Measurements from ENCODE around the gene LETM1.
"Not testable (repeated sequence)": the region's sequence is repeated elsewhere in the genome, so short reads cannot be mapped to it uniquely, and the experiment has no call there.

Gene LETM1

DNA sequence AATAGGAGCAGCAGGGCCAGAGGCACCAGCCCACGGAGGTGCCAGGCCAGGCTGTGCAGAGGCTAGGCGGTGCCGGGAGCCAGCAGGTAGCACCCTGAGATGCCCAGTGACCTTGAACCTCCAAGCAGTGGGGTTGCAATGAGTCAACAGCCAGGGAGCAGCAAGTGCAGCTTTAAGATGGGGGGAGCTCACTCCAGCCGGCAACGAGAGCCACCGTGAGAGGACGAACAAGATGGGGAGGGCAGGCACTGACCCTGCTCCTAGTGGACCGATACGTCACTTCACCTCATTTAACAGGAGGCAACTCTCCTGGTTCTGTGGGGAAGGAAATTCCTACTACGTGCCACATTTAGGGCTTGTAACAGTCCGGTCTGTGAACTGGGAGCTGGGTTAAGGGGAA is 4.8 kb downstream of the LETM1 start:
- no peak for DNase-seq

DNA sequence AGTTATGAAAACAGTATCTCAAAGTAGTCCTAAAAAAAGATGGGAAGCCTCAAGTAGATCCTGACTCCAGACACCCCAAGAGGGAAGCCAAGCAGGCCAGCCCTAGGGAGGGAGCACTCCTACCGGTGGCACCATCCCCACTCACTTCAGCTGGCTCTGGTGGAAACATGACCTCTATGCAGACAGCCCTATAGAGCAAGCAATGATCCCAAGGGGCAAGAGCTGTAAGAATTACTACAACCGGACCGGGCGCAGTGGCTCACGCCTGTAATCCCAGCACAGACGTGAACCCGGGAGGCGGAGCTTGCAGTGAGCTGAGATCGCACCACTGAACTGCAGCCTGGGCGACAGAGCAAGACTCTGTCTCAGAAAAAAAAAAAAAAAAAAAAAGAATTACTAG is 5.7 kb downstream of the LETM1 start:
- no peak for DNase-seq

DNA sequence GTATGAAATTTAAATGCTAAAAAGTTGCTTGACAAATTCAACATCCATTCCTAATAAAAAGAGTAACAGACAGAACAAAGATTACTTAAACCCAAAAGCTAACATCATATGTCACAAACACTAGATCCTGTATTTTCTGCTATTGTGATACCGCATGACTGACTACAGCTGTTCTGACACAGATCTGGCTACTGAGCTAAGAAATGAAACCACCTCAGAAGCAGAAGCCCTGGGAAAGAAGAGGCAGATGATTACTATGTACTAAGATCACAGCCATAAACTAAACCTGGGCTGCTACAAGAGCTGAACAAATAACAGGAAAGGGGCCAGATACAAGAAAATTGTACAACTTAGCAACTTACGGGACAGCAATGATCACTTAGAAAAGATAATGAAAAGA is 9.4 kb downstream of the LETM1 start:
- DNase-seq = no peak

DNA sequence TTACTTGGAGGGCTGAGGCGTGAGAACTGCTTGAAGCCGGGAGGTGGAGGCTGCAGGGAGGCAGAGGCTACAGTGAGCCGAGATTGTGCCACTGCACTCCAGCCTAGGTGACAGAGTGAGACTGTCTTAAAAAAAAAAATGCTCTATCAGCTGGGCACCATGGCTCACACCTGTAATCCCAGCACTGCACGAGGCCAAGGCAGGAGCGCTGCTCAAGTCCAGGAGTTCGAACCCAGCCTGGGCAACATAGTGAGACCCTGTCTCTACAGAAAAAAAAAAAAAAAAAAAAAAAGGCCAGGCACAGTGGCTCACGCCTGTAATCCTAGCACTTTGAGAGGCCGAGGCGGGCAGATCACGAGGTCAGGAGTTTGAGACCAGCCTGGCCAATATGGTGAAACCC is 11.3 kb downstream of the LETM1 start:
- DNase-seq = not testable (repeated sequence)

DNA sequence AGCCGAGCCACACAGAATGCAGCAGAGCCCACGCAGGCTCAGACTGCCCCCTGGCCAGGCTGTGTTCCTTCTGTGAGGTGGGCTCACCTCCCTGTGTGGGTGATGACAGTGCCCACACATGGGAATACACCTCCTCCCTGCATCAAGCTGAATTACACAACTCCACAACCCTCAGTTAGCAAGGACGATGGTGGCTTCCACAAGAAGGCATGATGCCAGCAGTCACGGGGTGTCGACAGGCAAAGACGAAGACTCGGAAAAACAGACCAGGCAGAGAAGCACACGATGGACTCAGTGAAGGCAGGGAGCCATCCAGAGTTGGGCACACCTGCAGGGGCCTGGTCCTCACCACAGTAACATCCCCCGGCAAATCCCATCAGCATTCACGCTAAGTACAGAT is 12.1 kb downstream of the LETM1 start:
- DNase-seq = no peak

DNA sequence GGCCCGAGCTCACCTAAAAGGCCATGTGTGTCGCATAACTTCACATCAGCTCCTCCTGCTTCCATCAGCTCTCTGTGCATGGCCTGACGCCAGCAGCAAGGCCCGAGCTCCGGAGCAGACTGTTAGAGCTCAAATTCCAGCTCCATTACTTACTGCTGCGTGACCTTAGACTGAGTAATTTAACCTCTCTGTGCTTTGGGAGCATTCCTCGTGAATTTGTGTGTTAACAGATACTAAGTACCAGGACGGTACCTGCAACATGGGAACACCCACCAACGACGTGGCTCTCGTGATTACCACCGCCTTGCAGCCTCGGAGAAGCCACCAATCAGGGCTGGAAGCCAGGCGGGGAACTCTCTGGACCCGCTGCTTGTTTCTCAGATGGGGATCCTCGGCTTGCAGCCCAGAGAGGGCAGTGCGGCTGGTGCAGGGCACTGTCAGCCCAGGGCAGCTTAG is 12.9 kb downstream of the LETM1 start:
- DNase-seq = no peak

DNA sequence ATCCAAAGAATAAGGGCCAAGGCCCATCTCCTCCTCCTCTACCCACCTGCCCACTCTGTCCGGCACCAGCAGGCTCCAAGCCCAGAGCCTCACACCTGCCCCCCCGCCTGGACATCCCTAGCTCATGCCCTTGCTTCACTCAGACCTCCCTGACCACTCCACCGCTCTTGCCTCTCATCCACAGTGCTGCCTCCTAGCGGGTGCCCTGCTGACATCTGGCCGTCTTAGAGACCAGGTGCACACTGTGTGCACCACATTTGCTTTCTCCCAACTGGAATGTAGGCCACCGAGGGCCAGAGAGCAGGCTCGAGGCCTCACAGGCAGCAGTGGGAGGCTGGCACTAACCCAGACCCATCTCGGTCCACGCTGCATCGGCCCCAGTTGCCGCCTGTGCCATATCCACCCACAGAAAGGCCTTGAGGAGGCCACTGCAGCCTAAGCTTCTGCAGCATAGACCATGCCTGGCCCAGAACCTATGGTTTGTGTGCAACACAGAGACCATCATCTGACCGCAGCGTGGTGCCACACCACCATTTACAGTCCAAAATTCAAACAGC is 13.5 kb downstream of the LETM1 start:
- DNase-seq = no peak

DNA sequence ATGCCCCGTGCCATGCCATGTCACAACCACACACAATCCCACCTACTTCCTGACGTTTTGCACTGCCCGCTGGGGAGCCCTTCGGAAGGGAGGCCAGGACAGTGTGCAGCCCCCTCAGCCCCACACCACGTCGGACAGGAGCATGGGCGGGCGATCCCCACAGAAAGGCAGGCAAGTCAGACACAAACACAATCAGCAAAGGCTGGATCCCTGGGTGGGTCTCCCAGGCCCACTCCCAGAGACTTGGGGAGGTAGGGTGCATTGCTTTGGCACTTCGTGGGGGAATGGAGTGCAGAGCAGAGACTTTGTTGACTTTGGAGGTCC is 14.1 kb downstream of the LETM1 start:
- no peak for DNase-seq

DNA sequence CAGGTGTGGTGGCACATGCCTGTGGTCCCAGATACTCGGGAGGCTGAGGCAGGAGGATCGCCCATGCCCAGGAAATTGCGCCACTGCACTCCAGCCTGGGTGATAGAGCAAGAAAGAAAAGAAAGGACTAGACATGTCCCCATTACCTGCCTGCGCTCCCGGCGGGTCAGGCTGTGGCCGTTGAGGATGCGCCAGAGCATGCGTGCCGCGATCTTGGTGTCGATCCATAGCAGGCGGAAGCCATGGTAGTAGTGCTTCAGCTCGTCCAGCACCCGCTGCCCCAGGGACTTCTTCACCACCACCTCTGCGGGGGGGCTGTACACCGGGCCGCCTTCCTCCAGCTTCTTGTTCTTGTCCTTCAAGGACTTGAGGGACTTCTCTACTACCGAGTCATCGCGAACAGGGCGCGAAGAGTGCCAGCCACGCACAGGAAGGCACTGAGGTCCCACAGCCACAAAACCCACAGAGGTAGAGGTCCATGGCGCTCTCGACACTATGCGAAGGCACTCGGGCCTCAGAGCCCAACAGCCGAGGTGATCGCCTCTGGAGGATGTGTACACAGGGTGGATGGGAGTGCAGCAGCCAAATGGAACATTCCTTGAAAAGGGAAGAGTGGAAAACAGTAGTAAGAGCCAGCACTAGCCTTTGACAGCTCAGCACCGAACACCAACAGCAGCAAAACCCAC is 14.6 kb downstream of the LETM1 start:
- no peak for DNase-seq

DNA sequence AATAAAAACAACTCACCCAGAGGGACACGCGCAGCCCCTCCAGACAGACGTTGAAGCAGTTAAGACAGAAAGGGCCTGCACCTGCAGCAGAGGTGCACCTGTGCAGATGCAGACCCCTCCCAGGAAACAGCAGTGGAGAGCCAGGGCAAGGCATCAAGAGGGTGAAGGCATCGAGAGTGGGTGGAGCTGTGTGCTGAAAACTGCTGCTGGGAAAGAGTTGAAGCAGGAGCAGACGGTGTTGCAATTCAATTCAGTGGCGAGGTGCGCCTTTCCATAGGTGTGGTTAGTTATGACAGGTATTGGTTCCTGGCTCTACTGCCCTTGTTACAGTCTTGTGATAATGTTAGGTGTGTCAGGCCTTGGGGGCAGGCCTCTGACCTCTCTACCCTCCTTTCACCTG is 16.7 kb downstream of the LETM1 start:
- no peak for DNase-seq

DNA sequence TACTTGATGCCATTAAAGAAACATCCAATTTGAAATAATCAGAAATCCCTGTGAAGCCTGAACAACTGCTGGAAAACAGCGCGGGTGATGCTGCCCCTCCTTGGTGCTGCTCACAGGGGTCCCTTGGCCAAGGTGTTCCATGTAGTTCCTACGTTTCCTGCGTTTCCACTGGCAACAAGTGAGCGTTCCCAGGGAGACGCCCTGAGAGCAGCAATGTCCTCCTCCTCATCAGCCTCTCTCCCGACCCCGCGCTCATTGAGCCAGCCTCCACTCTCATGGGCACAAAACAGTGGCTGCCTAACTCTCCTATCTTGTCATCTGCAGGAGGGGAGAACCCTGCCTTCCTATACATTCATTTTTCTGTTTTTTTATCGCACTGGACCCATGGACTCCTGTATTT is 18.9 kb downstream of the LETM1 start:
- DNase-seq = no peak

DNA sequence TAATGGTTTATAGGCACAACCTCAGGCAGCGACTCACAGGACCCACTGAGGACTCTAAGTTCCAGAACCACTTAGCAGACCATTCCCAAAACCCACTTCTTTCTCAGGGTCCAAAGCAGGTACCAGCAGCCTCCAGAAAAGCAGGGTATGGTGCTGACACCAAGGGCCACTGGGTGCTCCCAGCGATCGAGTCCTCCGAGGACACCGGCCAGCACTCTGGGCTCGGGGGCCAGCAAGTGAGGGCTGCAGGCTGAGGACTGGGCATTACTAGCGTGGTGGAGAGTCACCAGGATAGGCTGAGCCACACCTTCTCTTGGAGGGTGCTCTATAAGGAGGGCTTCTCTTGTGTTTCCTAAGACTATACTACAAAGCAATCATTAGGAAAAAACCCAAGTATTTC is 19.3 kb downstream of the LETM1 start:
- no peak for DNase-seq

DNA sequence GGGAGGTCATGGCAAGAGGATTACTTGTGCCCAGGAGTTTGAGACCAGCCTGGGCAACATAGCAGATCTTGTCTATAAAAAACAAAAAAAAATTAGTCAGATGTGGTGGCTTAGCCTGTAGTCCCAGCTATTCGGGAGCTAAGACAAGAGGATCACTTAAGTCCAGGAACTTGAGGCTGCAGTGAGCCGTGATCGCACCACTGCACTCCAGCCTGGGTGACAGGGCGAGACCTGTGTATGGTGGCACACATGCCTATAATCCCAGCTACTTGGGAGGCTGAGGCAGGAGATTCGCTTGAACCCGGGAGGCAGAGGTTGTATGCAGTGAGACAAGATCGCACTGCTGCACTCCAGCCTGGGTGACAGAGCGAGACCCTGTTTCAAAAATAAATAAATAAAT is 20.1 kb downstream of the LETM1 start:
- DNase-seq = not testable (repeated sequence)

DNA sequence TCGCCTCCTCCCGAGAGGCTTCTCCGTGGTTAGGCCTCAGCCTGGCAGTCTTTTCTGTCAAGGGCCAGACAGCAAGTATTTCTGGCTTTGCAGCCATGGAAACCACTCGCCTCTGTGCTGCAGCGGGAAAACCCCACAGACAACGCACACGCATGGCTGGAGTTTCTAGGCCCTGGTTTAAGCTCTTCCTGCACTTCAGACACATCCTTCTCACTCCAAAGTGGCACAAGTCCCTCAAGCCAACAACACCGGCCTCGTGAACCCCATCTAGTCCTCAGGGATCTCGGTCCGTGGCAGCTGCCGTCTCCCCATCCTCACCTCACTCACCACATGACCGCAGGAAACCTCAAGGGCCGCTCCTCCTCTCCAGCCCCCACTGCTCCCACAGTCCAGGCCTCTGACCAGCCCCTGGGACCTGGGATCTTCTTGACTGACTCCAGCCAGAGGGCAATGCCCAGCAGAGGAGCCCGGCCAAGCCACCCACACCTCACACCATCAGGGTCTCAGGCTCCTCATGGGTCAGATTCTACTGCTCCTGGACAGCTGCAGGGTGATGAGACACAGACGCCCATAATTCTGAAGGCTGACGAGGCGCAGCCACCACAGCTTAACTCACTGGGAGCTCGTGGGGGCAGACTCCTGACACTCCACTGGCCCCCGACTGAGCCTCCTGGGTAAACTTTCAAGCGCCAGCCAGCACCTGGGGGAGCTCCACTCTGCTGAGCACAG is 21.7 kb downstream of the LETM1 start:
- DNase-seq = no peak

DNA sequence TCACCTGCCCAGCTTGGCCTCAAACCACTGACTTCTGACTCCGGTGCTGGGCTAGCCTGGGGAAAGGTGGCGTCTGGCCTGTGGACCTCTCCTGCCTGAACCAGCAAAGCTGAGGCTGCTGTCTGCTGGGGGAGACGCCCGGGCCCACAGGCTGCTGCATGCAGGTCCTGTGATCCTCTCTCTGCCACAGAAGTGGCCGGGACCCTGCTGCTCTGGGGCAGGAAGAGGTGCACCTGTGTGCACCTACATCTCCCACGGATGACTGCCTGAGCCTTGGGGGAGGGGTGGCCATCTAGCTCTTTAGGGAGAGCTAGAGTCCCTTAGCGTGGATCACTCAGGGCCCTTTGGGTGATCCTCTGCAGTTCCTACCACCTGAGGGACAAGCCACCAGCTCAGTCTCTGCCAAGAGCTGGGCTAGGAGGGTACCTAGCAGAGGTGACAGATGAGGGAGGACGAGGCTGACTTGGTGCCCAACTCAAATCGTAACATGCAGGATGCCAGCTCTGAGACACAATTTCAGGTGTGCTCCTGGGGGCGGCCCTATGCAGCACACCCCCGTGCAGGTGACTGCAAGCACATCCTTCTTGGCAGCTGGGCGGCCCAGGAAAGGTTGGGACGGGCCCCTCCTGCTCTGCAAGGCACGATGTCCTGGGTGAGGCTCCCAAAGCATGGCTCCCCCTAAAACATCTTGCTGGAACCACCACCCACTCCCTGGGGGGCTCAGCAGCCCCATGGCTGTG is 22.5 kb downstream of the LETM1 start:
- DNase-seq = no peak

DNA sequence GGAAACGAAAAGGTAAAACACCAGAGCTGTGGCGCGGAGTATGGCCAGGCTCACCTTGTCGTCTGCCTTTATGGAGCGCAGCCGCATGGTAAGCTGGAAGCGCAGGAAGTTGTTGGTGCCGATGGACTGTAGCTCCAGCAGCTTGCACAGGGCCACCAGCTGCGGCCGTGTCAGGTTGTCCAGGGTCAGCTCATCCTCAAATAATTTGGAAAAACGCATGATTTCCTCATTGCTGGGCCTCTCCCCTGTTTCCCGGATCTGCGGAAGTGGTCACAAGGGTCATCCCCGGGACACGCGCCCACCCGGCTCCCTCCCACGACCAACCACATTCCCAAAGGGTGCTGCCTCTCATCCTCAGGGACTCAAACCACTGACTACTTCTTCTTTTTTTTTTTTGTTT is 23.3 kb downstream of the LETM1 start:
- DNase-seq = no peak

DNA sequence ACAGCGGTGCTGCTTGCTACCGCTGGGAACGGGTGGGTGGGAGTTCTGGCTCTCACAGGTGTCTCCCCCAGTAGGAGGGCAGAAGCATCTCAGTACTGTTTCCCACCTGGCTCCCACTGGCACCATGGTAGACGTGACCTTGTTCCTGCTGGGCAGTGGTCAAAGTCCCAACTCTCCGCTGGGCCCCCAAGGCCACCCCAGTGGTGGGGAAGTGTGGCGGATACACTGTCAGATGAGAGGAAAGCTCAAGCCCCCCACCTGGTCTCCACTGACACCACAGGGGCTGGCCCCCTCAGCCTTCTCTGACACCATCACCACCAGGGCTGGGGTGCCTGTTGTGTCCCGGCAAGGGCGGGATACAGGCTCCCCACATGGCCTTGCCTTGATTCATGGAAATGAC is 24.6 kb downstream of the LETM1 start:
- DNase-seq = no peak

DNA sequence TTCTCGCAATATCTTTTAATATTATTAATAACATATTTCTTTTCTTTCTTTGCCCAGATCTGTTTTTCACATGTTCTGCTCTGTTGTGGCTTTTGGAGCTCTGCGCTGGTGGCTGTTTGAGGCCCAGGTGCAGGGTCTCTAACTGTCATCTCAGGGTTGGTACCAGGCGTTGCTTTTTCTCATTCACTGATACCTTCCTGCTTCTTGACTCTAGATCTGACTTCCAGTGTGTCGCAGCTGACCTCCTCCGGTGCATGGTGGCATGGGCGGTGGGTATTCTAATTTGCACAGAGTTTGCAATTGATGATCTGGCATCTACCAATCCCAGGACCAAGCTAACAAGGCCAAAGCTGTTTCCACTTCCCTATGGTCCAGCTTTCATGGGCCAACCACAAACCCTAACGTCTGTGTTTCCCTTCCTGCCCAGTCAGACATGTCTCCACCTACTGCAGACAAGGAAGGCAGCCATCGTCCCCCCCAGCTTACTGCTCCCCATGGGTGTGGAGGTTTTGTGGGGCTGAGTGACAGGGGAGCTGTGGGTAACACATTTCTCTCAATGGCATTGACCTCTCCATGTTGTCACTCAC is 25.2 kb downstream of the LETM1 start:
- no peak for DNase-seq

DNA sequence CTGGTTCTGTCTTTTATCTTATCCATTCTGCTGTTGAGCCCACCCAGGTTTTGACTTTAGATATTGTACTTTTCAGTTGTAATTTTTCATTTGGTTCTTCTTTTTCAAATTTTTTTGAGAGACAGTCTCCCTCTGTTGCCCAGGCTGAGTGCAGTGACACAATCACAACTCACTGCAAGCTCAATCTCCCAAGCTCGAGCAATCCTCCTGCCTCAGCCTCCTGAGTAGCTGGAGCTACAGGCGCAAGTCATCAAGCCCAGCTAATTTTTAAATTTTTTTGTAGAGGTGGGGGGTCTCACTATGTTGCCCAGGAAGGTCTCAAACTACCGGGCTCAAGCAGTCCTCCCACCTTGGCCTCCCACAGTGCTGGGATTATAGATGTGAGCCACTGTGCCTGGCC is 25.7 kb downstream of the LETM1 start:
- DNase-seq = no peak

DNA sequence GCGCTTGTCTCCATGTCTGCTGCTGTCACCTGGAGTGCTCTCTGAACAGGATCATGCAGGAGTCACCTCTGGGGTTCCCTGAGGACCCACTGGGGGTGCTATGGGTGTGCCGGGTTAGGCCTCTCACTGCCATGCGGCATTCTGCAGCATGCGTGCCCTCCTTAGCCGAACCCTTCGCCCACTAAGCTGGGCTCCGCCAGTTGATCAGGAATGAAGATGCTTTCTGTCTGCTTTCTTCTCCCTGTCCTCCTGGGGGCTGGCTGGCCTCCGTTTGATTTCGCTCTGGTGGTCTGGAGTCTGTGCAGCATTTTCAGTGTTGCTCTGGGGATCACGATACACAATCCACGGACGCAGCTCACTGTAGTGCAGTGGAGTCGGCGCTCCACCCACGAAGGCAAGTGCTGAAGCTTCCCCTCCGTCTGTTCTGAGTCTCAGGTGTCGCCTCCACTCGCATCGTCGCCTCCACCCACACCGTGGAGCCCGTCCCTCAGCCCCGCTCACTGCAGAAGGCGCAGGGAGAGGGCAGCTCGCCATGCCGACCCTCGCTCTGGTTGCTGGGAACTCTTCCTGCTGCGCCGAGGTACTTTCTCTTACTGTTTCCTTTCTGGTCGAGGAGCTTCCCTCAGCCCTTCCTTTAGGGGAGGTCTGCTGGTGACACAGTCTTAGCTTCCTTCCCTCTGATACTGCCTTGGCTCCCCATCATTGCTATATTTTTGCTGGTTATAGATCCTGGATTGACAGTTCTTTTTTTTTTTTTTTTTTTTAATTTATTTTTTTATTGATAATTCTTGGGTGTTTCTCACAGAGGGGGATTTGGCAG is 29.2 kb downstream of the LETM1 start:
- no peak for DNase-seq

DNA sequence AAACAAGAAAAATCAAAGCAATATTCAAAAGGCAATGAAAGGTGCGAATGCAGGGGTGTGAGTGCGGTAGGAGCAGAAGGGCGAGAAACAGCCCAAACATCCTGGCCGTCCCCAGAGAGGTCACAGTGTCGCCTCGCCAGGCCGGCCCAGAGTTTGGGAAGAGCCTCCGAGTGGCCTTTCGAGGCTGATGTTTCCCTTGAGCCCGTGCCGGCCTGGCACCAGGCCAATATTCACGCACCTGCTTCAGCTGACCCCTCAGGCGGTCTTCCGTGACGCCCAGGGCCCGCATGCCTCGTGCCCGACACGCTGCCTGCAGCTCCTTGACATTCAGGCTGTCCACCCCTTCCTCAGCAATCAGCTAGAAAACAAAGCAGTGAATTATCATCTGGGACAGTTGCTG is 30.6 kb downstream of the LETM1 start:
- no peak for DNase-seq

DNA sequence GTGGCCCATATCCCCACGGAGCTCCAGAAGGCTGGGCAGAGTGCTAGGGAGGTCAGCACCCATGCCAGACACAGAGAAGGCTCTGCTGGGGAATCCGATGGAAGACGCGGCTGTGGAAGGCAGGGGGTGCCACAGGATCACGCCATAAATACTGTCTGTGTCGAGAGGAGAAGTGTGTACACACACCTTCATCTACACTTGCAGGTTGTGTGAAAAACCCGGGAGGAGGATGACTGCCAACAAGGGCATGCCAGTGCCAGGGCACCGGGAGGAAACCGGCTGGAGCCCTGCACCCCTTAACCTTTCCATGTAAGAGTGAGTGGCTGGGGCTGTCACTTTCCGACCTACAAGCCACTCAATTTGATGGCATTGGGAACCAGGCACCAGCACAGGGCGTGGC is 31.2 kb downstream of the LETM1 start:
- DNase-seq = no peak

DNA sequence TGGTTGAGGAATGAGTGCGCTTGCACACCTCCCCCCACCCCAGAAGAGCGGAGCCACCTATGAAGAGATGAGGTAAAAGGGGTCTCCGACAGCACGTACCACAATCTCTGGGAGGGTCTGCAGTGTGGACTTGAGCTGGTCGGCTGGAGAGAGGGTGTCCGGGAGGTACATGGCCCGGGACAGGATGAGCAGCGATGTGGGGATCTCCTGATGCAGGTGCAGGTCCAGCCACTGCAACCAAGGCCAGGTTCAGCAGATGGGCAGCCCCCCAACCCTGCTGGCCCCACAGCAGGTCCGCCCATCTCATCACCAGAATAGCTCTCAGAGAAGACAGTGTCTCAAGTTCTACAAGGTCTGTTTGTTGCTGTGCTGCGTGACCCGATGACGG is 32.4 kb downstream of the LETM1 start:
- DNase-seq = no peak

Data from activated CD4-positive, alpha-beta T cell treated with anti-CD3 and anti-CD28 coated beads for 4 hours (primary cell).